NB4 (cell line): ENCODE results near the gene MAP4K4.

Source experiments
- CTCF ChIP-seq: IDR thresholded peaks from one replicate; pipeline ENCODE4 v1.5.1; 2012; ENCODE audit warnings: low read depth, low read length
- MYC ChIP-seq: IDR thresholded peaks from 2 replicates; pipeline ENCODE4 v1.6.1; 2011; ENCODE audit warnings: low read depth, low read length
- POLR2A ChIP-seq: IDR thresholded peaks from 2 replicates; pipeline ENCODE4 v1.6.1; 2011; ENCODE audit warnings: mild to moderate bottlenecking; ENCODE audit not compliant: insufficient read length; ENCODE audit errors: extremely low read depth
- TF ChIP-seq, protein P1 (sequence below): IDR thresholded peaks from 2 replicates; pipeline ENCODE4 v1.6.1; 2011; ENCODE audit warnings: low read depth, low read length

- TF ChIP-seq CTCF (no peak), POLR2A (no peak), MYC (no peak)
- TF ChIP-seq, protein P1, sequence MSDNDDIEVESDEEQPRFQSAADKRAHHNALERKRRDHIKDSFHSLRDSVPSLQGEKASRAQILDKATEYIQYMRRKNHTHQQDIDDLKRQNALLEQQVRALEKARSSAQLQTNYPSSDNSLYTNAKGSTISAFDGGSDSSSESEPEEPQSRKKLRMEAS: no peak
Observed at GRCh38 chr2:101846973-101847372, 149.5 kb downstream of the MAP4K4 start.
